A673 (cell line): Measurements from ENCODE around the gene CCDC149. TPM values are rescaled to one million over a fixed set of nuclear protein-coding genes. Genes with fewer than 3 reads are reported as not detected.

Experiments used
- BruUV-seq: library from RNA; stranded (reverse); fragments of 400-500 nt; replicated peaks from 2 replicates; lab custom pipeline; 2021; lab: Mats Ljungman, UMichigan
- CTCF ChIA-PET: fragments of 300-600 bp; sonication (Branson Sonifier 250); formaldehyde crosslinking; loops from one replicate; lab custom pipeline; 2022; ENCODE audit warnings: antibody characterized with exemption; lab: Charles Lee
- POLR2A ChIA-PET: fragments of 300-600 bp; sonication (Branson Sonifier 250); formaldehyde crosslinking; loops from one replicate; lab custom pipeline; 2022; ENCODE audit warnings: antibody characterized with exemption; ENCODE audit not compliant: low non-redundant PET; lab: Charles Lee
- DNase-seq: peaks from one replicate; pipeline ENCODE4 v3.0.0-alpha.2; 2015; ENCODE audit warnings: low spot score
- H3K27ac ChIP-seq: fragments of 200-600 bp; sonication (generic); 2 replicates; pipeline ENCODE4 v1.5.1; 2016; ENCODE audit warnings: mixed run types, low read depth, mild to moderate bottlenecking, mixed read lengths, antibody characterized with exemption, low read length; ENCODE audit not compliant: poor library complexity, severe bottlenecking
- H3K27me3 ChIP-seq: fragments of 200-600 bp; sonication (generic); replicated peaks from 2 replicates; pipeline ENCODE4 v1.6.1; 2017; ENCODE audit warnings: mixed run types, low read depth, mild to moderate bottlenecking, mixed read lengths, antibody characterized with exemption, low read length; ENCODE audit not compliant: insufficient read depth, poor library complexity
- H3K36me3 ChIP-seq: fragments of 200-600 bp; sonication (generic); 2 replicates; pipeline ENCODE4 v1.6.1; 2016; ENCODE audit warnings: mixed run types, mild to moderate bottlenecking, mixed read lengths, antibody characterized with exemption, low read length; ENCODE audit not compliant: insufficient read depth, poor library complexity, severe bottlenecking
- H3K4me1 ChIP-seq: fragments of 200-600 bp; sonication (generic); 2 replicates; pipeline ENCODE4 v1.6.1; 2017; ENCODE audit warnings: mixed run types, mild to moderate bottlenecking, mixed read lengths, antibody characterized with exemption, low read length; ENCODE audit not compliant: insufficient read depth, poor library complexity, severe bottlenecking
- H3K4me3 ChIP-seq: fragments of 200-600 bp; sonication (generic); 2 replicates; pipeline ENCODE4 v1.5.1; 2016; ENCODE audit warnings: low read depth, mixed run types, mild to moderate bottlenecking, mixed read lengths, low read length; ENCODE audit not compliant: poor library complexity, severe bottlenecking
- H3K9me3 ChIP-seq: fragments of 200-600 bp; sonication (generic); 2 replicates; pipeline ENCODE4 v1.6.1; 2016; ENCODE audit warnings: mixed run types, low read depth, mild to moderate bottlenecking, mixed read lengths, antibody characterized with exemption, low read length; ENCODE audit not compliant: poor library complexity, severe bottlenecking
- CTCF ChIP-seq: fragments of 300-800, 200-600 bp; sonication (generic); conservative IDR thresholded peaks from 2 replicates; pipeline ENCODE4 v1.5.1; 2017; ENCODE audit warnings: low read depth, mild to moderate bottlenecking, antibody characterized with exemption, low read length, moderate library complexity, mixed read lengths
- EZH2 ChIP-seq: fragments of 200-600 bp; sonication (generic); IDR thresholded peaks from 2 replicates; pipeline ENCODE4 v1.6.1; 2017; ENCODE audit warnings: borderline replicate concordance, low read depth, mild to moderate bottlenecking, mixed read lengths, antibody characterized with exemption, low read length; ENCODE audit not compliant: poor library complexity, severe bottlenecking
- intact Hi-C: fragments of 100-400 bp; cut with micrococcal nuclease; formaldehyde crosslinking; loops from one replicate; pipeline ENCODE4 v1.10.0; 2022; ENCODE audit not compliant: unreplicated experiment
- total RNA-seq: library from RNA; stranded (reverse); gene quantifications from 2 replicates; pipeline ENCODE4 v1.2.3, GENCODE V29; 2021

Gene CCDC149
- total RNA-seq, 1 experiment from 2014 or later = 2.8 TPM

GRCh38 chr4:24795666-24796381 is 117.0 kb downstream of the CCDC149 start:
- peaks cover 42% of the 10 kb centered on the region for H3K27me3 ChIP-seq
- POLR2A ChIA-PET = no interaction called here

GRCh38 chr4:24794916-24795665 is 117.8 kb downstream of the CCDC149 start, which contains the start of gene SOD3:
Gene SOD3, plus strand, starts transcription at chr4:24795573. Its CDS starts 3,949 bp downstream, at chr4:24799522.
- intact Hi-C loops = no loop called here
- CTCF ChIA-PET = no interaction called here
- H3K27ac ChIP-seq = no peak within 1 kb of the TSS
- no peaks in the 10 kb centered on the region for H3K9me3 ChIP-seq
- no TSS peak for BruUV-seq
- POLR2A ChIA-PET = no interaction called here
- TF ChIP-seq CTCF (no peak), EZH2 (no peak)
- peaks cover 35% of the 10 kb centered on the region for H3K27me3 ChIP-seq
- H3K4me1 ChIP-seq = peaks cover under 1% of the 10 kb centered on the region
- H3K36me3 ChIP-seq = no peaks in the 10 kb centered on the region
- no peak for DNase-seq
- H3K4me3 ChIP-seq = no peak within 1 kb of the TSS

More at GRCh38 chr4:24795666-24796381, 117.0 kb downstream of the CCDC149 start:
- TF ChIP-seq CTCF = no peak
- TF ChIP-seq EZH2 = no peak
- Histone ChIP-seq H3K36me3 (no peaks in the 10 kb centered on the region), H3K27ac (no peak overlapping the region), H3K9me3 (no peaks in the 10 kb centered on the region), H3K4me3 (no peak overlapping the region), H3K4me1 (peaks cover 8% of the 10 kb centered on the region)
- CTCF ChIA-PET = no interaction called here
- no peak for DNase-seq
- intact Hi-C loops = no loop called here
- no TSS peak for BruUV-seq

DNA sequence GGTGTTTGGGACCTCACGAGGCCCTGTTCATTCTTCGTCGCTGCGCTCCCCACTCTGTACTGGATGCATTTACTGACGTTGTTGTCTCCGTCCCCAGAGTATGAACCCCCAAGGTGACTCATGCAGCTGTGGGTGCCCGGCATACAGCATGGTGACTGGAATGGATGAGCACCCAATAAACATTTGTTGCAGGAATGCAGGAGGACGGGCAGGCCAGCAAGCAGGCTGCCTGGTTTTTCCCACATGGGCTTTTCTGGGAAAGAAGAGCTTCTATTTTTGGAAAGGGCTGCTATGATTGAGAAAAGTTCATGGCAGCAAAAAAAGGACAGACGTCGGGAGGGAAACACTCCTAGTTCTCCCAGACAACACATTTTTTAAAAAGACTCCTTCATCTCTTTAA is 118.4 kb downstream of the CCDC149 start:
- no peak for DNase-seq
- Histone ChIP-seq H3K27me3 (peaks cover 29% of the 10 kb centered on the region), H3K36me3 (no peaks in the 10 kb centered on the region), H3K9me3 (no peaks in the 10 kb centered on the region), H3K4me3 (no peak overlapping the region), H3K4me1 (no peaks in the 10 kb centered on the region), H3K27ac (no peak overlapping the region)
- CTCF ChIA-PET = no interaction called here
- POLR2A ChIA-PET = no interaction called here
- no TSS peak for BruUV-seq
- intact Hi-C loops = no loop called here
- TF ChIP-seq CTCF (no peak), EZH2 (no peak)
